Uterus (tissue), 2 donors: ENCODE data around the gene MBD5.

Source experiments
- POLR2A ChIP-seq, 2 donors: fragments of 450-650 bp; IDR thresholded peaks; one replicate each; pipeline ENCODE4 v1.6.1; 2016; ENCODE audit warnings: antibody characterized with exemption in 2 of 2, mild to moderate bottlenecking in 1 of 2, moderate library complexity in 1 of 2
- TF ChIP-seq, protein P1 (sequence below), 4 experiments: fragments of 200-600 bp in 2 of 4; fragments of 450-650 bp in 2 of 4; sonication (generic) in 2 of 4; IDR thresholded peaks; one replicate each; pipeline ENCODE4 v1.5.1; 2016 to 2019; ENCODE audit warnings: antibody characterized with exemption in 4 of 4, mild to moderate bottlenecking in 2 of 4, moderate library complexity in 1 of 4

DNA sequence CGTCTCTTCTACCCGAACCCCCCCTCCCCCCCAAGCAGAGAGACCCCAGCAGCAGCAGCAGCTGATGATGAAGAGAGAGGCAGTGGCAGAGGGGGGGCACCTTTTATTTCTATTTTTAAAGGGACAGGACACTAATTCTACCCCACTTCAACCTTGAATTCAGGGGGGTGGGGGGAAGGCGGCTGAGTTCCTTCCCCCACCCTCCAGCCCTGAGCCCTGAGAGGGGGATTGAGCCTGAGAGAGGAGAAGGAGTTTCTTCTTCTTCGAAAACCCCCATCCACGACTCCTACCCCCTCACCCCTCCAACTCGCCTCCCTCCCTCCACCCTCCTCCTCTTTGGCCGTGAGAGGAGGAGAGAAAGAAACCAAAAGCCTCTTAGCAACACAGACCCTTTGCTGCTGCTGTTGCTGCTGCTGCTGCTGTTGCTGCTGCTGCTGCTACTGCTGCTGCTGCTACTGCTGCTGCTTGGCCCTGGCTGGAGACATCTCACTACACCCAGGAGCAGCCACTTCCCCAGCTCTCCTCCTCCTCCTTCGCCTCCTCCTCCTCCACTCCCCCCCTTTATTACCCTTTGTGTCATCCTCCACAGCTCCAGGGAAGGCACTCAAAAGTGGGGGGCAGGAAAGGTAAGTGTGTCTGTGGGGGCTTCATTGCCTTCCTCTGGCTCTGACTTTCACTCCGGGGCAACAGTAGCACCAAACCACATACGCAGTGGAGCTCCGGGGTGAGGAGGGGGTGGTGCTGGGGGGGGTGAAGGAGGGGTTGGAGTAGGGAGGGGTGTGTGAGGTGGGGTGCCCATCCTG lies at the start of gene MBD5:
- TF ChIP-seq, protein P1, sequence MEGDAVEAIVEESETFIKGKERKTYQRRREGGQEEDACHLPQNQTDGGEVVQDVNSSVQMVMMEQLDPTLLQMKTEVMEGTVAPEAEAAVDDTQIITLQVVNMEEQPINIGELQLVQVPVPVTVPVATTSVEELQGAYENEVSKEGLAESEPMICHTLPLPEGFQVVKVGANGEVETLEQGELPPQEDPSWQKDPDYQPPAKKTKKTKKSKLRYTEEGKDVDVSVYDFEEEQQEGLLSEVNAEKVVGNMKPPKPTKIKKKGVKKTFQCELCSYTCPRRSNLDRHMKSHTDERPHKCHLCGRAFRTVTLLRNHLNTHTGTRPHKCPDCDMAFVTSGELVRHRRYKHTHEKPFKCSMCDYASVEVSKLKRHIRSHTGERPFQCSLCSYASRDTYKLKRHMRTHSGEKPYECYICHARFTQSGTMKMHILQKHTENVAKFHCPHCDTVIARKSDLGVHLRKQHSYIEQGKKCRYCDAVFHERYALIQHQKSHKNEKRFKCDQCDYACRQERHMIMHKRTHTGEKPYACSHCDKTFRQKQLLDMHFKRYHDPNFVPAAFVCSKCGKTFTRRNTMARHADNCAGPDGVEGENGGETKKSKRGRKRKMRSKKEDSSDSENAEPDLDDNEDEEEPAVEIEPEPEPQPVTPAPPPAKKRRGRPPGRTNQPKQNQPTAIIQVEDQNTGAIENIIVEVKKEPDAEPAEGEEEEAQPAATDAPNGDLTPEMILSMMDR (IDR thresholded peaks at IDR 0.05): no peak
- TF ChIP-seq POLR2A (IDR thresholded peaks at IDR 0.05): no peak
